Tibial nerve (tissue), 4 donors: ENCODE results near the gene SIX2.

ENCODE experiments used
- CTCF ChIP-seq, 5 experiments: fragments of 200-600 bp in 3 of 5; fragments of 450-650 bp in 2 of 5; sonication (generic) in 3 of 5; IDR thresholded peaks; one replicate each; pipeline ENCODE4 v1.5.1; 2016 to 2019; ENCODE audit warnings: antibody characterized with exemption in 5 of 5, mild to moderate bottlenecking in 3 of 5, moderate library complexity in 2 of 5
- EP300 ChIP-seq, 2 donors: sonication (generic); formaldehyde crosslinking; IDR thresholded peaks; one replicate each; pipeline ENCODE4 v1.6.1; 2017; ENCODE audit warnings: antibody characterized with exemption in 2 of 2, mild to moderate bottlenecking in 1 of 2
- POLR2A ChIP-seq, 2 donors: fragments of 450-650 bp; IDR thresholded peaks; one replicate each; pipeline ENCODE4 v1.6.1; 2017; ENCODE audit warnings: antibody characterized with exemption in 2 of 2, mild to moderate bottlenecking in 2 of 2, moderate library complexity in 2 of 2

DNA sequence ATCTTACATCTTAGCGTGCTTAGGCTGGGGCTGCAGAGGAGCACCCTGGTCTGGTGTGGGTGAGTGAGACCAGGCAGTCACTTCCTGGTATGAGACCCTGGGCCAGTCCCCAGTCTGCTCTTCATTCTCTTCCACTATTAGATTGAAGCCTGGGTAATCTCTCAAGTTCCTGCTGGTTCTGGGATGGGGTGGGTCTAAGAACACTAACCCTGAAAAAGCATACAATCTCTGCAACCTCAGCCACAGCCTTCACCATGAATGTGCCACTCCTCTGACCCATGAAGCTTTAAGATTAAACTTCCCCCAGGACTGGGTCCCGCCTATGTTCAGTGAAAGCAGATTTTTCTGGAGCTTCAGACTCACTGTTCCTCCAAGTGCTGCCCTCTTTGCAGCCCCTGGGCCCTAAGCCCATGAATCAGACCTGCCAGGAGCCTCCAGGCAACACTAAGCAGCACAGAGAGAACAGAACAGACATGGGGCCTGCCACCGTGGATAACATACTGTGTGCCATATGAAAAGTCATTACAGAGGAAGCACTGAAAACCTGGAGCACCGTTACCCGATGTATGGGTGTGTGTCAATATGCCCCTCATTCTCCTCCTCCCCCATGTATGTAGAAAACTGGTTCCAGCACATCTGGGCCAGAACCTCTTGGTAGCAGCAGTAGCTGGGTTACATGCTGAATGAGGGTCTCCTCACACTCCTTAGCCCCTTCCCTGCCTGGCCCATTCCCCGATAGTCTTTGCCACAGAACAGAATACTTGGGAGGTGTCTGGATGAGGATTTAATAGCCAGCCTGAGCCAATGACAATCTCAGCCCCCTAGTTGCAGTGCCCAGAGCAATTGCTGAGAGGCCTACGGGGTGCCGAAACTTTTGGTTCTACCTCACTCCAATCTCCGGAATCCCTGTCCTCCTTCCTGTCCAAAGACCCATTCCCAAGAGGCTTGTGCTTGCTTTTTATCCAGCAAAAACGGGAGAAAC lies 2.7 kb upstream of the SIX2 start:
- TF ChIP-seq CTCF (IDR thresholded peaks at IDR 0.05): no peak
- no peak for TF ChIP-seq POLR2A (IDR thresholded peaks at IDR 0.05)
- TF ChIP-seq EP300 (IDR thresholded peaks at IDR 0.05): no peak
